Measurements from ENCODE around the gene IQCE. TPM values are rescaled to one million over a fixed set of nuclear protein-coding genes. Genes with fewer than 3 reads are reported as not detected.
A peak's percentile ranks its signal among the peaks of the same experiment; 100 is the strongest.

The IQCE gene
- total and polyA plus RNA-seq, 10 of the 15 experiments (the other 5 are each of a cell fraction or from before 2014, with no cell fraction given): 0.37 to 8.1 (median 3.7) TPM

DNA sequence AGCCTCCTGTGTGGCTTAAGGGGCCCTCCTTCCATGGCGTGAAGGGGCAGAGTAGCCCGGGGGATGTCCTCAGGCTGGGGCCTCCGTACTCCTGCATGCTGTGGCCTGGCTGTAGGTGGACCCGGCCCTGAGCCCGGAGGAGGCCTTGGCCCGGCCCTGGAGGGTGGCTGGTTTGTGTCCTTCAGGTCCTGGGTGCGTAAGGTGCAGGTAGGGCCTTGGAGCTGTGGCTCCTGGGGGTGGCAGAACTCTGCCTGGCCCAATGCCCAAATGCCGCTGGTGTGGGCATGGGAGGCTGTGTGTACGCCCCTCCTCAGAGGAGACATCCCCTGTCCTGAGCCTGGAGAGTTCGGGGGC, 102.3 kb downstream of the IQCE start (continued):
- TF ChIP-seq ZNF622 (IDR thresholded peaks at IDR 0.05): no peak
- TF ChIP-seq JUNB (IDR thresholded peaks at IDR 0.05): no peak

DNA sequence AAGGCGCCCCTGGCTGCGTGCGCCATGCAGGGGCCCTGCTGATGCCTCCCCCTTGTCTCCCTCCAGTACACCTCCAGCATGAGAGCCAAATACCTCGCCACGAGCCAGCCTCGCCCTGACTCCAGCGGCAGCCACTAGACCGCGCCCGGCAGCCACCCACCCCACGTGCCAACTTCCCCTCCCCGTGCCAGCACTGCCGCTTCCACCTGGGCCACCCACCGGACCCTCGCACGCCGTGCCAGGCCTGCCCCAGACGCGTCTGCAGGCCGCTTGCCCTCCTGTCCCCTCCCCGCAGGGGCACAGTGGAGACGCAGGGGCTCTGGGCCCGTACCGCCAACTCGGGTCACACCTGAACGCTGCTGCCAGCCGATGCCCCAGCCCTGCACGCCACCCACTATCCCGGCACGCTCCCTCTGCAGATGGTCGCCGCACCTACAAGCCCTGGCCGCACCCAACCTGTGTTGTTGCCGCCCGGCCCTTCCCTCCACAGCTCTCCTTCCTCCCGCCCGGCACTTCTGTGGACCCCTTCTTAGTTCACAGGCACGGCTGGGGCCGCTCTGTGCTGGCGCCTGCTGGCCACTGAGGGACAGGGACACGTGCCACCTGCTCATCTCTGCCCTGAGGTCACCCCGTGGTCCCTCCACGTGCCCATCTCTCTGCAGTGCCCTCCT, 103.0 kb downstream of the IQCE start:
- no peak for FAIRE-seq
- no peak overlapping the region for H3K27ac ChIP-seq (ENCODE audit: control insufficient read depth, insufficient read depth)
- TF ChIP-seq POLR2A (IDR thresholded peaks at IDR 0.05; ENCODE audit: low read depth, low read length): 0 out of 2 replicates have a peak, but pooled peaks have one; percentile 28
- TF ChIP-seq KLF5 (IDR thresholded peaks at IDR 0.05; ENCODE audit: partially characterized antibody): no peak
- POLR2A ChIA-PET: no interaction called here
- intact Hi-C loops (cut with micrococcal nuclease; ENCODE audit: unreplicated experiment): loop anchor here (10.0 kb wide), 1 partner anchor 493 kb away; no protein-coding TSS in a partner anchor
- no peak overlapping the region for H3K4me2 ChIP-seq (ENCODE audit: control insufficient read depth, insufficient read depth)
- peak; percentile 16; the same call in 2 of the 3 replicates for ATAC-seq
- H3K27me3 ChIP-seq (replicated peaks in 1 of 2; ENCODE audit: control insufficient read depth in 2 of 2, insufficient read depth in 2 of 2, low read length in 1 of 2): no peaks in the 10 kb centered on the region
- SMC1A ChIA-PET (ENCODE audit: uncharacterized antibody, unreplicated experiment): interaction anchor here (0.6 kb wide), 1 partner anchor 152 kb away, joined by 4 read pairs; no protein-coding TSS in a partner anchor
- BruUV-seq (replicated peaks): no TSS peak
- no peaks in the 10 kb centered on the region for H4K20me1 ChIP-seq (ENCODE audit: control insufficient read depth, insufficient read depth)
- CTCF ChIA-PET: no interaction called here
- H3K4me1 ChIP-seq (ENCODE audit: control insufficient read depth, insufficient read depth, low read length): no peaks in the 10 kb centered on the region
- no peaks in the 10 kb centered on the region for H3K79me2 ChIP-seq (ENCODE audit: control insufficient read depth, insufficient read depth, low read length)
- H3K9me3 ChIP-seq (replicated peaks; ENCODE audit: control insufficient read depth, insufficient read depth, low read length): no peaks in the 10 kb centered on the region
- no peak overlapping the region for H2AFZ ChIP-seq (ENCODE audit: control insufficient read depth, low read depth, low read length)
- in situ Hi-C loops (cut with MboI): no loop called here
- no peaks in the 10 kb centered on the region for H3K36me3 ChIP-seq (ENCODE audit: control insufficient read depth in 2 of 2, insufficient read depth in 2 of 2, low read length in 1 of 2)
- RAD21 ChIA-PET (ENCODE audit: unreplicated experiment): no interaction called here
- 84% methylated on average over 29 of the region's 43 CpGs for WGBS (ENCODE audit: insufficient coverage, insufficient replicate concordance, low lambda C conversion rate, missing lambda C conversion rate)
- DNase-seq (ENCODE audit: low read depth, low spot score): no peak
- no peak overlapping the region for H3K9ac ChIP-seq (ENCODE audit: control insufficient read depth, insufficient read depth, low read length)
- H3K4me3 ChIP-seq: no peak overlapping the region

DNA sequence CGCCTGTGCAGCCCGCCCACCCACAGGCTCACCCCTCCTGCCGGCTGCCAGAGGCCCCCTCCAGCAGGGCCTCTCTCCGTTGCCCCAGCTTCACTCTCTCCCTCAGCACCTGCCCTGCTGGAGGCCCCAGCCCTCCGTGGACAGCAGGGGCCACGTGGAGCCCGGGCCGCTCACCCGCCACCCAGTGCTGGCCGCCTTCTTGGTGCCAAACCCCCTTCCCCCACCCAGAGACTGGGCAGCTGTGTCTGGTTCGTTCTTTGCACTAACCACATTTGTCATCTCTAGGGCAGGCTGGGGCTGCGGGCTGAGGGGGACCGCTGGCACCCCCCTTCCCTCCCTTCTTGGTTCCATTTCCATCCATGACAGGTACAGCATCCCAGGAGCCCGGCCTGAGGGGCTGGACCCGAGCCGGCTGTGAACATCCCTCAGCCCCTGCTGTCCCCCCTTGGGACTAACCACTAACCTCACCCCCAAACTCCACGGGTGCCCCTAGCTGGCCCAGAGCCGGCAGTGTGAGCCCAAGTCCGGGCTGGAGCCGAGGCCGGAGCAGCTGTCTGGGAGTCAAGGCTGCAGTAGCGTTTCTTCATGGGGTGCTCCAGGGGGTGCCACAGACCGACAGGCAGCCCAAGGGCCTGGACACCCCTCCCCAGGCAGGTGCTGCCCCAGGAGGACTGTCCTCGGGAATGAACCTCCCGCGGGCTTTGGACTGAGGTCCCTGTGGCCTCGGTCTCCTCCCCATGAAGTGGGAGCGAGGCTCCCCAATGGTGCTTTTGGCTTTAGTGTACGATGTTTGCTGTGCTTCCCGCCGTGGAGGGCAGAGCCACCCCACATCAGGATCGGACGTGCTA, 103.7 kb downstream of the IQCE start:
- no peak for FAIRE-seq
- intact Hi-C loops (cut with micrococcal nuclease; ENCODE audit: unreplicated experiment): loop anchor here (10.0 kb wide), 1 partner anchor 492 kb away; no protein-coding TSS in a partner anchor
- no peaks in the 10 kb centered on the region for H3K79me2 ChIP-seq (ENCODE audit: control insufficient read depth, insufficient read depth, low read length)
- H3K9ac ChIP-seq (ENCODE audit: control insufficient read depth, insufficient read depth, low read length): no peak overlapping the region
- 81% methylated on average over 31 of the region's 33 CpGs for WGBS (ENCODE audit: insufficient coverage, insufficient replicate concordance, low lambda C conversion rate, missing lambda C conversion rate)
- BruUV-seq (replicated peaks): no TSS peak
- no peaks in the 10 kb centered on the region for H3K27me3 ChIP-seq (replicated peaks in 1 of 2; ENCODE audit: control insufficient read depth in 2 of 2, insufficient read depth in 2 of 2, low read length in 1 of 2)
- ChIA-PET RAD21 (ENCODE audit: unreplicated experiment) (no interaction called here), SMC1A (ENCODE audit: uncharacterized antibody, unreplicated experiment) (no interaction called here), CTCF (no interaction called here), POLR2A (interaction anchor here (0.6 kb wide), 1 partner anchor 28 kb away, joined by 4 read pairs; no protein-coding TSS in a partner anchor)
- ATAC-seq: no peak
- no peak overlapping the region for H3K4me3 ChIP-seq
- no peaks in the 10 kb centered on the region for H3K4me1 ChIP-seq (ENCODE audit: control insufficient read depth, insufficient read depth, low read length)
- in situ Hi-C loops (cut with MboI): no loop called here
- no peak overlapping the region for H2AFZ ChIP-seq (ENCODE audit: control insufficient read depth, low read depth, low read length)
- no peak overlapping the region for H3K27ac ChIP-seq (ENCODE audit: control insufficient read depth, insufficient read depth)
- no peak overlapping the region for H3K4me2 ChIP-seq (ENCODE audit: control insufficient read depth, insufficient read depth)
- DNase-seq (ENCODE audit: low read depth, low spot score): no peak
- H3K9me3 ChIP-seq (replicated peaks; ENCODE audit: control insufficient read depth, insufficient read depth, low read length): no peaks in the 10 kb centered on the region
- H4K20me1 ChIP-seq (ENCODE audit: control insufficient read depth, insufficient read depth): no peaks in the 10 kb centered on the region
- H3K36me3 ChIP-seq (ENCODE audit: control insufficient read depth in 2 of 2, insufficient read depth in 2 of 2, low read length in 1 of 2): no peaks in the 10 kb centered on the region
- TF ChIP-seq BMI1 (IDR thresholded peaks at IDR 0.05; ENCODE audit: borderline replicate concordance) (no peak), BACH1 (IDR thresholded peaks at IDR 0.05; ENCODE audit: borderline replicate concordance) (no peak), ATF7 (IDR thresholded peaks at IDR 0.05; ENCODE audit: low read depth) (no peak), YY1 (IDR thresholded peaks at IDR 0.05; ENCODE audit: low read depth, low read length) (no peak), IRF4 (IDR thresholded peaks at IDR 0.05; ENCODE audit: low read depth, low read length) (no peak), NR2F1 (conservative IDR thresholded peaks at IDR 0.05) (no peak), NR2C1 (IDR thresholded peaks at IDR 0.05) (no peak)
- TF ChIP-seq, protein P1, sequence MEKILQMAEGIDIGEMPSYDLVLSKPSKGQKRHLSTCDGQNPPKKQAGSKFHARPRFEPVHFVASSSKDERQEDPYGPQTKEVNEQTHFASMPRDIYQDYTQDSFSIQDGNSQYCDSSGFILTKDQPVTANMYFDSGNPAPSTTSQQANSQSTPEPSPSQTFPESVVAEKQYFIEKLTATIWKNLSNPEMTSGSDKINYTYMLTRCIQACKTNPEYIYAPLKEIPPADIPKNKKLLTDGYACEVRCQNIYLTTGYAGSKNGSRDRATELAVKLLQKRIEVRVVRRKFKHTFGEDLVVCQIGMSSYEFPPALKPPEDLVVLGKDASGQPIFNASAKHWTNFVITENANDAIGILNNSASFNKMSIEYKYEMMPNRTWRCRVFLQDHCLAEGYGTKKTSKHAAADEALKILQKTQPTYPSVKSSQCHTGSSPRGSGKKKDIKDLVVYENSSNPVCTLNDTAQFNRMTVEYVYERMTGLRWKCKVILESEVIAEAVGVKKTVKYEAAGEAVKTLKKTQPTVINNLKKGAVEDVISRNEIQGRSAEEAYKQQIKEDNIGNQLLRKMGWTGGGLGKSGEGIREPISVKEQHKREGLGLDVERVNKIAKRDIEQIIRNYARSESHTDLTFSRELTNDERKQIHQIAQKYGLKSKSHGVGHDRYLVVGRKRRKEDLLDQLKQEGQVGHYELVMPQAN (conservative IDR thresholded peaks at IDR 0.05): no peak
- TF ChIP-seq, protein P2, sequence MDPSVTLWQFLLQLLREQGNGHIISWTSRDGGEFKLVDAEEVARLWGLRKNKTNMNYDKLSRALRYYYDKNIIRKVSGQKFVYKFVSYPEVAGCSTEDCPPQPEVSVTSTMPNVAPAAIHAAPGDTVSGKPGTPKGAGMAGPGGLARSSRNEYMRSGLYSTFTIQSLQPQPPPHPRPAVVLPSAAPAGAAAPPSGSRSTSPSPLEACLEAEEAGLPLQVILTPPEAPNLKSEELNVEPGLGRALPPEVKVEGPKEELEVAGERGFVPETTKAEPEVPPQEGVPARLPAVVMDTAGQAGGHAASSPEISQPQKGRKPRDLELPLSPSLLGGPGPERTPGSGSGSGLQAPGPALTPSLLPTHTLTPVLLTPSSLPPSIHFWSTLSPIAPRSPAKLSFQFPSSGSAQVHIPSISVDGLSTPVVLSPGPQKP (IDR thresholded peaks at IDR 0.05; ENCODE audit: low read depth, low read length): no peak
